ENCODE results near the gene GAL3ST2. TPM values are rescaled to one million over a fixed set of nuclear protein-coding genes. Genes with fewer than 3 reads are reported as not detected.

The GAL3ST2 gene
- total RNA-seq, 6 experiments from 2014 or later, result 0.17 to 0.26 (median 0.23) TPM; not detected in 2

- no peaks in the 10 kb centered on the region for H3K4me1 Mint-ChIP-seq (ENCODE audit: low read depth)
- TF ChIP-seq, protein P1, sequence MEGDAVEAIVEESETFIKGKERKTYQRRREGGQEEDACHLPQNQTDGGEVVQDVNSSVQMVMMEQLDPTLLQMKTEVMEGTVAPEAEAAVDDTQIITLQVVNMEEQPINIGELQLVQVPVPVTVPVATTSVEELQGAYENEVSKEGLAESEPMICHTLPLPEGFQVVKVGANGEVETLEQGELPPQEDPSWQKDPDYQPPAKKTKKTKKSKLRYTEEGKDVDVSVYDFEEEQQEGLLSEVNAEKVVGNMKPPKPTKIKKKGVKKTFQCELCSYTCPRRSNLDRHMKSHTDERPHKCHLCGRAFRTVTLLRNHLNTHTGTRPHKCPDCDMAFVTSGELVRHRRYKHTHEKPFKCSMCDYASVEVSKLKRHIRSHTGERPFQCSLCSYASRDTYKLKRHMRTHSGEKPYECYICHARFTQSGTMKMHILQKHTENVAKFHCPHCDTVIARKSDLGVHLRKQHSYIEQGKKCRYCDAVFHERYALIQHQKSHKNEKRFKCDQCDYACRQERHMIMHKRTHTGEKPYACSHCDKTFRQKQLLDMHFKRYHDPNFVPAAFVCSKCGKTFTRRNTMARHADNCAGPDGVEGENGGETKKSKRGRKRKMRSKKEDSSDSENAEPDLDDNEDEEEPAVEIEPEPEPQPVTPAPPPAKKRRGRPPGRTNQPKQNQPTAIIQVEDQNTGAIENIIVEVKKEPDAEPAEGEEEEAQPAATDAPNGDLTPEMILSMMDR (IDR thresholded peaks at IDR 0.05), result no peak
- H3K27me3 Mint-ChIP-seq (ENCODE audit: insufficient read depth), result peaks cover 17% of the 10 kb centered on the region
These were observed 18.7 kb downstream of the GAL3ST2 start for GRCh38 chr2:241795021-241795999.

DNA sequence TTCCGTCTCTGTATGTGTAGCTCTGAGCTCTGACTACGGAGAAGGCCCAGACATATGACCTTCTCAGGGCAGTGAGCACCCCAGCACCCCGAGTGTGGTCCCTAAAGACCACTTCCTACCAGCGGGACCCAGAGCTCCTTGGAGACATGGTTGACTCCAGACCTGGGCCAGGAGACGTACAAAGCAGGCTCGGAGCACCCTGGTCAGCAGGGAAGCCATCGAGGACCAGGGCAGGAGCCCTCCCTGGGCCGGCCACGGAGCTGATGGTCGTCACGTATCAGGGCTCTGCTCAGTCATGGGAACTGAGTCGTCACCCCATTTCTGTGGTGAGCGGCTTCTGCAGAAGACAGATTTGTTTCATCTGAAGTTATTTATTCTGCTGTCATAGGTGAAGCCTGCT, 19.6 kb downstream of the GAL3ST2 start:
- no peak overlapping the region for H3K27ac Mint-ChIP-seq
- TF ChIP-seq, protein P1 (IDR thresholded peaks at IDR 0.05), result no peak
- H3K4me1 Mint-ChIP-seq (ENCODE audit: low read depth), result no peaks in the 10 kb centered on the region
- H3K36me3 Mint-ChIP-seq (ENCODE audit: low read depth), result no peaks in the 10 kb centered on the region
- DNase-seq, result no peak
- H3K27me3 Mint-ChIP-seq (ENCODE audit: insufficient read depth), result peaks cover 16% of the 10 kb centered on the region
- no peak overlapping the region for H3K4me3 Mint-ChIP-seq
- H3K9me3 Mint-ChIP-seq, result no peaks in the 10 kb centered on the region

More at GRCh38 chr2:241795021-241795999, 18.7 kb downstream of the GAL3ST2 start:
- Mint-ChIP-seq H3K36me3 (ENCODE audit: low read depth) (no peaks in the 10 kb centered on the region), H3K9me3 (no peaks in the 10 kb centered on the region; the same call in 1 of the 2 replicates), H3K27ac (no peak overlapping the region), H3K4me3 (no peak overlapping the region)
- no peak for DNase-seq

DNA sequence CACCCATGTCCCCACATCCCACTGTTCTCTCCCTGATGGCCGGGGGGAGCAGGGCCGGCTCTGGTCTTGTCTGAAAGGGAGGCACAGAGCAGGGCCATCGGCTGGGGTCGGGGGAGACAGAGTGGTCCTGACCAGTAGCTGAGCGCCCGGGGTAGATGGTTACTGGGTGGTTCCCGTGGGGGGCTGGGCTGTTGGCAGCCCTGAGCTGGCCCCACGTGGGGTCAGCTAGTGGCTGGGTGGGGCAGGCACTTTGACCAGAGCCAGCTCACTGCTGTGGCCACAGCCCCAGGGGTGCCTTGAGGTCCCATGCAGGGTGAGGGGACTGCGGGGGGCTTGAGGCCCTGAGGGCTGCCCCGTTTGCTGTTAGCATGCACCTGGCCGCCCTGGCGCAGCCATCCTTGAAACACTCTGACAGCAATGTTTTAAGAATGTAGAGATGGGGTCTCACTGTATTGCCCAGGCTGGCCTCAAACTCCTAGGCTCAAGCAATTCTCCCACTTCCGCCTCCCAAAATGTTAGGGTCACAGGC, 20.1 kb downstream of the GAL3ST2 start:
- Mint-ChIP-seq H3K36me3 (ENCODE audit: low read depth) (no peaks in the 10 kb centered on the region), H3K27me3 (ENCODE audit: insufficient read depth) (peaks cover 16% of the 10 kb centered on the region), H3K27ac (no peak overlapping the region), H3K9me3 (no peaks in the 10 kb centered on the region), H3K4me3 (no peak overlapping the region), H3K4me1 (ENCODE audit: low read depth) (no peaks in the 10 kb centered on the region)
- TF ChIP-seq, protein P1 (IDR thresholded peaks at IDR 0.05), result no peak
- no peak for DNase-seq

- TF ChIP-seq, protein P1 (IDR thresholded peaks at IDR 0.05), result no peak
- no peaks in the 10 kb centered on the region for H3K4me1 Mint-ChIP-seq (ENCODE audit: low read depth)
- no peak overlapping the region for H3K4me3 Mint-ChIP-seq
- H3K27ac Mint-ChIP-seq, result no peak overlapping the region
- no peaks in the 10 kb centered on the region for H3K9me3 Mint-ChIP-seq
- no peaks in the 10 kb centered on the region for H3K36me3 Mint-ChIP-seq (ENCODE audit: low read depth)
- H3K27me3 Mint-ChIP-seq (ENCODE audit: insufficient read depth), result peaks cover 16% of the 10 kb centered on the region
- DNase-seq, result no peak
These were observed 20.9 kb downstream of the GAL3ST2 start for GRCh38 chr2:241797441-241798080.

- Mint-ChIP-seq H3K4me1 (ENCODE audit: low read depth) (no peaks in the 10 kb centered on the region), H3K27me3 (ENCODE audit: insufficient read depth) (peaks cover 16% of the 10 kb centered on the region), H3K9me3 (no peaks in the 10 kb centered on the region), H3K4me3 (no peak overlapping the region), H3K36me3 (ENCODE audit: low read depth) (no peaks in the 10 kb centered on the region), H3K27ac (no peak overlapping the region)
- DNase-seq, result no peak
- TF ChIP-seq, protein P1 (IDR thresholded peaks at IDR 0.05), result no peak
These were observed 21.5 kb downstream of the GAL3ST2 start for GRCh38 chr2:241798081-241798630.

Data from HFFc6 (cell line).